HTR-8/SVneo (cell line): ENCODE results near the gene CARD11.
"Not testable (repeated sequence)": the region's sequence is repeated elsewhere in the genome, so short reads cannot be mapped to it uniquely, and the experiment has no call there.

Experiments used
- DNase-seq: peaks from one replicate; pipeline ENCODE4 v3.0.0; 2011; ENCODE audit warnings: low spot score, mixed read lengths; ENCODE audit not compliant: insufficient read length
- FAIRE-seq: peaks from 2 replicates; lab custom pipeline; 2011; peaks lifted over from hg19 to GRCh38; lab: Jason Lieb, UNC

The CARD11 gene

GRCh38 chr7:2968616-2969397 is 74.9 kb downstream of the CARD11 start:
- no peak for DNase-seq
- FAIRE-seq = peak; percentile 99

GRCh38 chr7:2968176-2968575 is 75.5 kb downstream of the CARD11 start:
- no peak for FAIRE-seq
- DNase-seq = no peak

GRCh38 chr7:2967705-2968104 is 76.0 kb downstream of the CARD11 start:
- FAIRE-seq = no peak
- no peak for DNase-seq

- FAIRE-seq = no peak
- no peak for DNase-seq
These were observed 76.4 kb downstream of the CARD11 start for GRCh38 chr7:2967253-2967652.

- FAIRE-seq (peak; percentile 13), DNase-seq (no peak)
These were observed 77.1 kb downstream of the CARD11 start for GRCh38 chr7:2966466-2967078.

GRCh38 chr7:2965745-2966270 is 77.9 kb downstream of the CARD11 start:
- DNase-seq (no peak), FAIRE-seq (no peak)

- no peak for FAIRE-seq
- DNase-seq = no peak
These were observed 78.4 kb downstream of the CARD11 start for GRCh38 chr7:2965301-2965700.

- DNase-seq (no peak), FAIRE-seq (no peak)
These were observed 79.5 kb downstream of the CARD11 start for GRCh38 chr7:2964208-2964607.

- FAIRE-seq = no peak
- DNase-seq = no peak
These were observed 80.8 kb downstream of the CARD11 start for GRCh38 chr7:2962865-2963264.

- FAIRE-seq (no peak), DNase-seq (no peak)
These were observed 83.7 kb downstream of the CARD11 start for GRCh38 chr7:2959828-2960599.

- FAIRE-seq = no peak
- no peak for DNase-seq
These were observed 84.5 kb downstream of the CARD11 start for GRCh38 chr7:2959103-2959680.

- DNase-seq = no peak
- no peak for FAIRE-seq
These were observed 85.1 kb downstream of the CARD11 start for GRCh38 chr7:2958416-2959102.

GRCh38 chr7:2957369-2957727 is 86.3 kb downstream of the CARD11 start:
- not testable (repeated sequence) for FAIRE-seq, DNase-seq

GRCh38 chr7:2956526-2957368 is 86.9 kb downstream of the CARD11 start:
- peak; percentile 74 for FAIRE-seq
- peak; percentile 80 for DNase-seq

GRCh38 chr7:2956076-2956475 is 87.6 kb downstream of the CARD11 start:
- DNase-seq (no peak), FAIRE-seq (no peak)

GRCh38 chr7:2955269-2955668 is 88.4 kb downstream of the CARD11 start:
- FAIRE-seq (no peak), DNase-seq (no peak)

- DNase-seq = no peak
- peak; percentile 23 for FAIRE-seq
These were observed 89.2 kb downstream of the CARD11 start for GRCh38 chr7:2954433-2954853.

- no peak for FAIRE-seq
These were observed 89.9 kb downstream of the CARD11 start for GRCh38 chr7:2953588-2954407.

More at GRCh38 chr7:2953588-2954407, 89.9 kb downstream of the CARD11 start:
- DNase-seq = no peak
